HL-60 (cell line): ENCODE results near the gene IPCEF1.

Experiments used
- GABPA ChIP-seq: IDR thresholded peaks from 2 replicates; pipeline ENCODE4 v1.6.1; 2012; ENCODE audit warnings: low read depth
- POLR2AphosphoS5 ChIP-seq: IDR thresholded peaks from 2 replicates; pipeline ENCODE4 v1.6.1; 2012; ENCODE audit warnings: low read depth
- TF ChIP-seq, protein P1 (sequence below): IDR thresholded peaks from one replicate; pipeline ENCODE4 v1.5.1; 2011; ENCODE audit warnings: low read length, control low read depth, inconsistent platforms; ENCODE audit not compliant: insufficient read depth
- TF ChIP-seq, protein P2 (sequence below): IDR thresholded peaks from 2 replicates; pipeline ENCODE4 v1.6.1; 2012; ENCODE audit warnings: low read depth; ENCODE audit not compliant: insufficient replicate concordance

- TF ChIP-seq, protein P1, sequence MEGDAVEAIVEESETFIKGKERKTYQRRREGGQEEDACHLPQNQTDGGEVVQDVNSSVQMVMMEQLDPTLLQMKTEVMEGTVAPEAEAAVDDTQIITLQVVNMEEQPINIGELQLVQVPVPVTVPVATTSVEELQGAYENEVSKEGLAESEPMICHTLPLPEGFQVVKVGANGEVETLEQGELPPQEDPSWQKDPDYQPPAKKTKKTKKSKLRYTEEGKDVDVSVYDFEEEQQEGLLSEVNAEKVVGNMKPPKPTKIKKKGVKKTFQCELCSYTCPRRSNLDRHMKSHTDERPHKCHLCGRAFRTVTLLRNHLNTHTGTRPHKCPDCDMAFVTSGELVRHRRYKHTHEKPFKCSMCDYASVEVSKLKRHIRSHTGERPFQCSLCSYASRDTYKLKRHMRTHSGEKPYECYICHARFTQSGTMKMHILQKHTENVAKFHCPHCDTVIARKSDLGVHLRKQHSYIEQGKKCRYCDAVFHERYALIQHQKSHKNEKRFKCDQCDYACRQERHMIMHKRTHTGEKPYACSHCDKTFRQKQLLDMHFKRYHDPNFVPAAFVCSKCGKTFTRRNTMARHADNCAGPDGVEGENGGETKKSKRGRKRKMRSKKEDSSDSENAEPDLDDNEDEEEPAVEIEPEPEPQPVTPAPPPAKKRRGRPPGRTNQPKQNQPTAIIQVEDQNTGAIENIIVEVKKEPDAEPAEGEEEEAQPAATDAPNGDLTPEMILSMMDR, result no peak
- no peak for TF ChIP-seq POLR2AphosphoS5
- TF ChIP-seq, protein P2, sequence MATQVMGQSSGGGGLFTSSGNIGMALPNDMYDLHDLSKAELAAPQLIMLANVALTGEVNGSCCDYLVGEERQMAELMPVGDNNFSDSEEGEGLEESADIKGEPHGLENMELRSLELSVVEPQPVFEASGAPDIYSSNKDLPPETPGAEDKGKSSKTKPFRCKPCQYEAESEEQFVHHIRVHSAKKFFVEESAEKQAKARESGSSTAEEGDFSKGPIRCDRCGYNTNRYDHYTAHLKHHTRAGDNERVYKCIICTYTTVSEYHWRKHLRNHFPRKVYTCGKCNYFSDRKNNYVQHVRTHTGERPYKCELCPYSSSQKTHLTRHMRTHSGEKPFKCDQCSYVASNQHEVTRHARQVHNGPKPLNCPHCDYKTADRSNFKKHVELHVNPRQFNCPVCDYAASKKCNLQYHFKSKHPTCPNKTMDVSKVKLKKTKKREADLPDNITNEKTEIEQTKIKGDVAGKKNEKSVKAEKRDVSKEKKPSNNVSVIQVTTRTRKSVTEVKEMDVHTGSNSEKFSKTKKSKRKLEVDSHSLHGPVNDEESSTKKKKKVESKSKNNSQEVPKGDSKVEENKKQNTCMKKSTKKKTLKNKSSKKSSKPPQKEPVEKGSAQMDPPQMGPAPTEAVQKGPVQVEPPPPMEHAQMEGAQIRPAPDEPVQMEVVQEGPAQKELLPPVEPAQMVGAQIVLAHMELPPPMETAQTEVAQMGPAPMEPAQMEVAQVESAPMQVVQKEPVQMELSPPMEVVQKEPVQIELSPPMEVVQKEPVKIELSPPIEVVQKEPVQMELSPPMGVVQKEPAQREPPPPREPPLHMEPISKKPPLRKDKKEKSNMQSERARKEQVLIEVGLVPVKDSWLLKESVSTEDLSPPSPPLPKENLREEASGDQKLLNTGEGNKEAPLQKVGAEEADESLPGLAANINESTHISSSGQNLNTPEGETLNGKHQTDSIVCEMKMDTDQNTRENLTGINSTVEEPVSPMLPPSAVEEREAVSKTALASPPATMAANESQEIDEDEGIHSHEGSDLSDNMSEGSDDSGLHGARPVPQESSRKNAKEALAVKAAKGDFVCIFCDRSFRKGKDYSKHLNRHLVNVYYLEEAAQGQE, result no peak
- no peak for TF ChIP-seq GABPA
These were observed 47.6 kb downstream of the IPCEF1 start for GRCh38 chr6:154308986-154309385.
